ENCODE results near the gene CORT. TPM values are rescaled to one million over a fixed set of nuclear protein-coding genes. Genes with fewer than 3 reads are reported as not detected.

Gene CORT
- total and polyA plus RNA-seq, 2 of the 4 experiments (the other 2 are of a cell fraction) = 0.10 TPM; not detected in 1

- Histone ChIP-seq H2BK20ac (ENCODE audit: low read depth, low read length) (no peak overlapping the region), H3K4me2 (ENCODE audit: low read depth, low read length) (no peak overlapping the region), H3K27ac (ENCODE audit: insufficient read depth, low read length) (no peak overlapping the region), H4K5ac (ENCODE audit: low read depth, low read length) (no peak overlapping the region), H4K91ac (ENCODE audit: insufficient read depth, low read depth, low read length) (no peak overlapping the region), H3K23ac (ENCODE audit: low read depth, low read length) (no peak overlapping the region), H3K9me3 (ENCODE audit: control insufficient read depth, insufficient read depth, low read length) (no peaks in the 10 kb centered on the region), H3K27me3 (ENCODE audit: control insufficient read depth, insufficient read depth, low read length) (no peaks in the 10 kb centered on the region), H3K36me3 (ENCODE audit: control insufficient read depth, insufficient read depth, low read length) (peaks cover 38% of the 10 kb centered on the region), H3K4ac (ENCODE audit: low read depth, low read length) (no peak overlapping the region), H3K4me3 (ENCODE audit: insufficient read depth, low read depth, low read length) (no peak overlapping the region), H2BK5ac (ENCODE audit: low read depth, low read length, poor library complexity, severe bottlenecking) (no peak overlapping the region), H3K4me1 (ENCODE audit: control insufficient read depth, insufficient read depth, low read length) (no peaks in the 10 kb centered on the region; the same call in 1 of the 2 replicates), H4K8ac (ENCODE audit: low read depth in 2 of 2, low read length in 2 of 2) (no peak overlapping the region), H3K79me1 (ENCODE audit: low read depth in 1 of 2, low read length in 2 of 2) (no peaks in the 10 kb centered on the region; a peak in 2 of 4 replicates), H2BK15ac (ENCODE audit: low read depth, low read length) (no peak overlapping the region), H3K56ac (ENCODE audit: extremely low read depth, insufficient read depth, low read length) (no peak overlapping the region), H2AFZ (replicated peaks; ENCODE audit: low read length, poor library complexity) (no peak overlapping the region), H2AK9ac (replicated peaks; ENCODE audit: low read depth, low read length, poor library complexity) (no peak overlapping the region), H3K18ac (ENCODE audit: low read depth, low read length) (no peak overlapping the region), H3K14ac (replicated peaks; ENCODE audit: low read depth, low read length) (no peak overlapping the region), H3K9ac (ENCODE audit: low read depth, low read length) (no peak overlapping the region), H2BK120ac (ENCODE audit: low read depth, low read length) (no peak overlapping the region), H4K20me1 (ENCODE audit: insufficient read depth, low read length) (no peaks in the 10 kb centered on the region), H2AK5ac (ENCODE audit: low read depth, low read length) (no peak overlapping the region), H3K9me1 (ENCODE audit: insufficient read depth, low read length) (0 out of 2 replicates have a peak, but pooled peaks cover 4% of the 10 kb centered on the region)
- BruUV-seq (replicated peaks) = no TSS peak
- ChIA-PET CTCF (no interaction called here), POLR2A (ENCODE audit: unreplicated experiment) (no interaction called here)
- in situ Hi-C loops (cut with MboI; ENCODE audit: low sequenced_read_pairs) (no loop called here), intact Hi-C loops (cut with micrococcal nuclease) (loop anchor here (10.0 kb wide), 1 partner anchor 387 kb away; the partner anchor contains the start of gene UBE4B), dilution Hi-C loops (cut with HindIII; ENCODE audit: low sequenced_read_pairs, unreplicated experiment) (no loop called here)
- TF ChIP-seq RCOR1 (IDR thresholded peaks at IDR 0.05; ENCODE audit: insufficient replicate concordance, low read length) = no peak
- TF ChIP-seq POLR2A (IDR thresholded peaks at IDR 0.05; ENCODE audit: low read depth, low read length) = no peak
- no peak for TF ChIP-seq RAD21 (IDR thresholded peaks at IDR 0.05; ENCODE audit: low read length)
- no peak for TF ChIP-seq MXI1 (IDR thresholded peaks at IDR 0.05; ENCODE audit: borderline replicate concordance, low read depth, low read length)
- TF ChIP-seq CTCF (conservative IDR thresholded peaks at IDR 0.05; ENCODE audit: low read depth, low read length) = no peak
- no peak for TF ChIP-seq CHD1 (IDR thresholded peaks at IDR 0.05; ENCODE audit: low read depth, low read length)
- no peak for TF ChIP-seq MAZ (IDR thresholded peaks at IDR 0.05; ENCODE audit: borderline replicate concordance, low read depth, low read length)
- no peak for TF ChIP-seq CEBPB (IDR thresholded peaks at IDR 0.05; ENCODE audit: low read depth, low read length)
- no peak for TF ChIP-seq MAFK (IDR thresholded peaks at IDR 0.05; ENCODE audit: low read depth, low read length)
- TF ChIP-seq BHLHE40 (IDR thresholded peaks at IDR 0.05; ENCODE audit: low read depth, low read length) = no peak
- TF ChIP-seq SMC3 (IDR thresholded peaks at IDR 0.05; ENCODE audit: low read depth, low read length) = no peak
- TF ChIP-seq, protein P1, sequence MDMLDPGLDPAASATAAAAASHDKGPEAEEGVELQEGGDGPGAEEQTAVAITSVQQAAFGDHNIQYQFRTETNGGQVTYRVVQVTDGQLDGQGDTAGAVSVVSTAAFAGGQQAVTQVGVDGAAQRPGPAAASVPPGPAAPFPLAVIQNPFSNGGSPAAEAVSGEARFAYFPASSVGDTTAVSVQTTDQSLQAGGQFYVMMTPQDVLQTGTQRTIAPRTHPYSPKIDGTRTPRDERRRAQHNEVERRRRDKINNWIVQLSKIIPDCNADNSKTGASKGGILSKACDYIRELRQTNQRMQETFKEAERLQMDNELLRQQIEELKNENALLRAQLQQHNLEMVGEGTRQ (IDR thresholded peaks at IDR 0.05; ENCODE audit: low read depth, low read length) = no peak
- TF ChIP-seq NFE2L2 (IDR thresholded peaks at IDR 0.05; ENCODE audit: low read depth, low read length) = no peak
- no peak for TF ChIP-seq FOS (IDR thresholded peaks at IDR 0.05; ENCODE audit: low read depth, low read length)
- TF ChIP-seq, protein P2, sequence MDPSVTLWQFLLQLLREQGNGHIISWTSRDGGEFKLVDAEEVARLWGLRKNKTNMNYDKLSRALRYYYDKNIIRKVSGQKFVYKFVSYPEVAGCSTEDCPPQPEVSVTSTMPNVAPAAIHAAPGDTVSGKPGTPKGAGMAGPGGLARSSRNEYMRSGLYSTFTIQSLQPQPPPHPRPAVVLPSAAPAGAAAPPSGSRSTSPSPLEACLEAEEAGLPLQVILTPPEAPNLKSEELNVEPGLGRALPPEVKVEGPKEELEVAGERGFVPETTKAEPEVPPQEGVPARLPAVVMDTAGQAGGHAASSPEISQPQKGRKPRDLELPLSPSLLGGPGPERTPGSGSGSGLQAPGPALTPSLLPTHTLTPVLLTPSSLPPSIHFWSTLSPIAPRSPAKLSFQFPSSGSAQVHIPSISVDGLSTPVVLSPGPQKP (IDR thresholded peaks at IDR 0.05; ENCODE audit: borderline replicate concordance, low read depth, low read length) = no peak
- TF ChIP-seq RFX5 (IDR thresholded peaks at IDR 0.05; ENCODE audit: low read depth, low read length) = no peak
- ATAC-seq (ENCODE audit: low read depth) (no peak), DNase-seq (no peak)
- WGBS, 2 experiments (ENCODE audit: extremely low coverage in 2 of 2, insufficient read length in 1 of 2) = no CpG with 5 or more reads among the region's 5 CpGs
Measured at GRCh38 chr1:10421637-10422036, 28.2 kb upstream of the CORT start.
